Measurements from ENCODE around the gene OR8D4.

GRCh38 chr11:123859731-123860130, 42.2 kb upstream of the OR8D4 start:
- TF ChIP-seq, protein P1, sequence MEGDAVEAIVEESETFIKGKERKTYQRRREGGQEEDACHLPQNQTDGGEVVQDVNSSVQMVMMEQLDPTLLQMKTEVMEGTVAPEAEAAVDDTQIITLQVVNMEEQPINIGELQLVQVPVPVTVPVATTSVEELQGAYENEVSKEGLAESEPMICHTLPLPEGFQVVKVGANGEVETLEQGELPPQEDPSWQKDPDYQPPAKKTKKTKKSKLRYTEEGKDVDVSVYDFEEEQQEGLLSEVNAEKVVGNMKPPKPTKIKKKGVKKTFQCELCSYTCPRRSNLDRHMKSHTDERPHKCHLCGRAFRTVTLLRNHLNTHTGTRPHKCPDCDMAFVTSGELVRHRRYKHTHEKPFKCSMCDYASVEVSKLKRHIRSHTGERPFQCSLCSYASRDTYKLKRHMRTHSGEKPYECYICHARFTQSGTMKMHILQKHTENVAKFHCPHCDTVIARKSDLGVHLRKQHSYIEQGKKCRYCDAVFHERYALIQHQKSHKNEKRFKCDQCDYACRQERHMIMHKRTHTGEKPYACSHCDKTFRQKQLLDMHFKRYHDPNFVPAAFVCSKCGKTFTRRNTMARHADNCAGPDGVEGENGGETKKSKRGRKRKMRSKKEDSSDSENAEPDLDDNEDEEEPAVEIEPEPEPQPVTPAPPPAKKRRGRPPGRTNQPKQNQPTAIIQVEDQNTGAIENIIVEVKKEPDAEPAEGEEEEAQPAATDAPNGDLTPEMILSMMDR (IDR thresholded peaks at IDR 0.05) = no peak
- TF ChIP-seq POLR2A (IDR thresholded peaks at IDR 0.05) = no peak

Data from suprapubic skin (tissue), 3 donors.